ENCODE measurements around the gene STXBP3. TPM values are rescaled to one million over a fixed set of nuclear protein-coding genes. Genes with fewer than 3 reads are reported as not detected.

STXBP3 gene
- total and polyA plus RNA-seq, 9 of the 15 experiments (the other 6 are each of a cell fraction or from before 2014, with no cell fraction given) = 32.5 to 52.5 (median 39.2) TPM

DNA sequence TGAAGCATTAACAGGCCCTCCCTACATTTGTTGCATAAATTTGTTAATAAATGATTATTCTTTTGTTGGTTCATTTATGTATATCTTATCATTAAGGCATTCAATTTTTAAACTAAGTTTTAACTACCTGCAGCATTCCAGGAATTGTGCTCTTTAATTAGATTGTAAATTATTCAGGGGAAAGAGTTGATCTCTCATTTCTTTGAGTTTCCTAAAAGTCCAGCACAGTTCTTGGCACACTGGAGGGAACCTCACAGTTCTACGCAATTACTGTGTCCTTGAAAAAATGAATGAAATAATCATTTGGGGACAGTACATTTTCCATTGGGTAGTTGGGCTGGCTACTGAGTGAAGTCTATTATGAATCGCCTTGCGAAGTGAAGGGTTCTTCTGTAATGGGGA lies 493 bp upstream of the STXBP3 start (continued):
- TF ChIP-seq, protein P1, sequence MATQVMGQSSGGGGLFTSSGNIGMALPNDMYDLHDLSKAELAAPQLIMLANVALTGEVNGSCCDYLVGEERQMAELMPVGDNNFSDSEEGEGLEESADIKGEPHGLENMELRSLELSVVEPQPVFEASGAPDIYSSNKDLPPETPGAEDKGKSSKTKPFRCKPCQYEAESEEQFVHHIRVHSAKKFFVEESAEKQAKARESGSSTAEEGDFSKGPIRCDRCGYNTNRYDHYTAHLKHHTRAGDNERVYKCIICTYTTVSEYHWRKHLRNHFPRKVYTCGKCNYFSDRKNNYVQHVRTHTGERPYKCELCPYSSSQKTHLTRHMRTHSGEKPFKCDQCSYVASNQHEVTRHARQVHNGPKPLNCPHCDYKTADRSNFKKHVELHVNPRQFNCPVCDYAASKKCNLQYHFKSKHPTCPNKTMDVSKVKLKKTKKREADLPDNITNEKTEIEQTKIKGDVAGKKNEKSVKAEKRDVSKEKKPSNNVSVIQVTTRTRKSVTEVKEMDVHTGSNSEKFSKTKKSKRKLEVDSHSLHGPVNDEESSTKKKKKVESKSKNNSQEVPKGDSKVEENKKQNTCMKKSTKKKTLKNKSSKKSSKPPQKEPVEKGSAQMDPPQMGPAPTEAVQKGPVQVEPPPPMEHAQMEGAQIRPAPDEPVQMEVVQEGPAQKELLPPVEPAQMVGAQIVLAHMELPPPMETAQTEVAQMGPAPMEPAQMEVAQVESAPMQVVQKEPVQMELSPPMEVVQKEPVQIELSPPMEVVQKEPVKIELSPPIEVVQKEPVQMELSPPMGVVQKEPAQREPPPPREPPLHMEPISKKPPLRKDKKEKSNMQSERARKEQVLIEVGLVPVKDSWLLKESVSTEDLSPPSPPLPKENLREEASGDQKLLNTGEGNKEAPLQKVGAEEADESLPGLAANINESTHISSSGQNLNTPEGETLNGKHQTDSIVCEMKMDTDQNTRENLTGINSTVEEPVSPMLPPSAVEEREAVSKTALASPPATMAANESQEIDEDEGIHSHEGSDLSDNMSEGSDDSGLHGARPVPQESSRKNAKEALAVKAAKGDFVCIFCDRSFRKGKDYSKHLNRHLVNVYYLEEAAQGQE (IDR thresholded peaks at IDR 0.05; ENCODE audit: borderline replicate concordance) = no peak
- TF ChIP-seq, protein P1 (CRISPR knock-in tag; IDR thresholded peaks at IDR 0.05; ENCODE audit: low read depth) = 0 out of 2 replicates have a peak, but pooled peaks have one; percentile 15
- 0 out of 2 replicates have a peak, but pooled peaks have one; percentile 39 for TF ChIP-seq ZNF23 (CRISPR knock-in tag; IDR thresholded peaks at IDR 0.05)
- TF ChIP-seq ZNF561 (CRISPR knock-in tag; conservative IDR thresholded peaks at IDR 0.05) = 0 out of 2 replicates have a peak, but pooled peaks have one; percentile 21
- no peak for TF ChIP-seq CCAR2 (IDR thresholded peaks at IDR 0.05; ENCODE audit: low read depth, low read length)
- TF ChIP-seq, protein P2, sequence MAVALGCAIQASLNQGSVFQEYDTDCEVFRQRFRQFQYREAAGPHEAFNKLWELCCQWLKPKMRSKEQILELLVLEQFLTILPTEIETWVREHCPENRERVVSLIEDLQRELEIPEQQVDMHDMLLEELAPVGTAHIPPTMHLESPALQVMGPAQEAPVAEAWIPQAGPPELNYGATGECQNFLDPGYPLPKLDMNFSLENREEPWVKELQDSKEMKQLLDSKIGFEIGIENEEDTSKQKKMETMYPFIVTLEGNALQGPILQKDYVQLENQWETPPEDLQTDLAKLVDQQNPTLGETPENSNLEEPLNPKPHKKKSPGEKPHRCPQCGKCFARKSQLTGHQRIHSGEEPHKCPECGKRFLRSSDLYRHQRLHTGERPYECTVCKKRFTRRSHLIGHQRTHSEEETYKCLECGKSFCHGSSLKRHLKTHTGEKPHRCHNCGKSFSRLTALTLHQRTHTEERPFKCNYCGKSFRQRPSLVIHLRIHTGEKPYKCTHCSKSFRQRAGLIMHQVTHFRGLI (CRISPR knock-in tag; IDR thresholded peaks at IDR 0.05) = peak; percentile 58; the same call in 1 of the 2 replicates
- 0 out of 2 replicates have a peak, but pooled peaks have one; percentile 41 for TF ChIP-seq ZNF79 (CRISPR knock-in tag; IDR thresholded peaks at IDR 0.05; ENCODE audit: low read depth)
- 0 out of 2 replicates have a peak, but pooled peaks have one; percentile 59 for TF ChIP-seq ZNF133 (CRISPR knock-in tag; IDR thresholded peaks at IDR 0.05)
- TF ChIP-seq ADNP (tag; IDR thresholded peaks at IDR 0.05) = peak; percentile 92
- TF ChIP-seq ZNF41 (CRISPR knock-in tag; conservative IDR thresholded peaks at IDR 0.05) = peak; percentile 62; the same call in 1 of the 2 replicates
- no peak for TF ChIP-seq TBP (optimal IDR thresholded peaks at IDR 0.05; ENCODE audit: low read depth, low read length)
- TF ChIP-seq, protein P3, sequence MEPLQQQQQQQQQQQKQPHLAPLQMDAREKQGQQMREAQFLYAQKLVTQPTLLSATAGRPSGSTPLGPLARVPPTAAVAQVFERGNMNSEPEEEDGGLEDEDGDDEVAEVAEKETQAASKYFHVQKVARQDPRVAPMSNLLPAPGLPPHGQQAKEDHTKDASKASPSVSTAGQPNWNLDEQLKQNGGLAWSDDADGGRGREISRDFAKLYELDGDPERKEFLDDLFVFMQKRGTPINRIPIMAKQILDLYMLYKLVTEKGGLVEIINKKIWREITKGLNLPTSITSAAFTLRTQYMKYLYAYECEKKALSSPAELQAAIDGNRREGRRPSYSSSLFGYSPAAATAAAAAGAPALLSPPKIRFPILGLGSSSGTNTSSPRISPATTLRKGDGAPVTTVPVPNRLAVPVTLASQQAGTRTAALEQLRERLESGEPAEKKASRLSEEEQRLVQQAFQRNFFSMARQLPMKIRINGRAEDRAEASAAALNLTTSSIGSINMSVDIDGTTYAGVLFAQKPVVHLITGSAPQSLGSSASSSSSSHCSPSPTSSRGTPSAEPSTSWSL (CRISPR knock-in tag; IDR thresholded peaks at IDR 0.05; ENCODE audit: borderline replicate concordance) = 0 out of 2 replicates have a peak, but pooled peaks have one; percentile 55
- no peak for TF ChIP-seq ZFP36 (IDR thresholded peaks at IDR 0.05; ENCODE audit: low read depth, low read length, partially characterized antibody)
- TF ChIP-seq, protein P4, sequence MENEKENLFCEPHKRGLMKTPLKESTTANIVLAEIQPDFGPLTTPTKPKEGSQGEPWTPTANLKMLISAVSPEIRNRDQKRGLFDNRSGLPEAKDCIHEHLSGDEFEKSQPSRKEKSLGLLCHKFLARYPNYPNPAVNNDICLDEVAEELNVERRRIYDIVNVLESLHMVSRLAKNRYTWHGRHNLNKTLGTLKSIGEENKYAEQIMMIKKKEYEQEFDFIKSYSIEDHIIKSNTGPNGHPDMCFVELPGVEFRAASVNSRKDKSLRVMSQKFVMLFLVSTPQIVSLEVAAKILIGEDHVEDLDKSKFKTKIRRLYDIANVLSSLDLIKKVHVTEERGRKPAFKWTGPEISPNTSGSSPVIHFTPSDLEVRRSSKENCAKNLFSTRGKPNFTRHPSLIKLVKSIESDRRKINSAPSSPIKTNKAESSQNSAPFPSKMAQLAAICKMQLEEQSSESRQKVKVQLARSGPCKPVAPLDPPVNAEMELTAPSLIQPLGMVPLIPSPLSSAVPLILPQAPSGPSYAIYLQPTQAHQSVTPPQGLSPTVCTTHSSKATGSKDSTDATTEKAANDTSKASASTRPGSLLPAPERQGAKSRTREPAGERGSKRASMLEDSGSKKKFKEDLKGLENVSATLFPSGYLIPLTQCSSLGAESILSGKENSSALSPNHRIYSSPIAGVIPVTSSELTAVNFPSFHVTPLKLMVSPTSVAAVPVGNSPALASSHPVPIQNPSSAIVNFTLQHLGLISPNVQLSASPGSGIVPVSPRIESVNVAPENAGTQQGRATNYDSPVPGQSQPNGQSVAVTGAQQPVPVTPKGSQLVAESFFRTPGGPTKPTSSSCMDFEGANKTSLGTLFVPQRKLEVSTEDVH (IDR thresholded peaks at IDR 0.05; ENCODE audit: low read depth, partially characterized antibody) = no peak
